Panc1 (cell line): ENCODE measurements around the gene CASP2. TPM values are rescaled to one million over a fixed set of nuclear protein-coding genes. Genes with fewer than 3 reads are reported as not detected.

Experiments
- ATAC-seq: fragments of 200-7000 bp; cut with Tn5 transposase; 2 replicates; pipeline ENCODE4 v1.9.1; 2020; ENCODE audit warnings: mild to moderate bottlenecking, moderate library complexity
- BruUV-seq: library from RNA; stranded (reverse); fragments of 400-500 nt; replicated peaks from 2 replicates; lab custom pipeline; 2021; lab: Mats Ljungman, UMichigan
- CTCF ChIA-PET: fragments of 300-600 bp; sonication (Branson Sonifier 250); formaldehyde crosslinking; loops from one replicate; lab custom pipeline; 2022; ENCODE audit warnings: antibody characterized with exemption; lab: Charles Lee
- POLR2A ChIA-PET: fragments of 300-600 bp; sonication (Branson Sonifier 250); formaldehyde crosslinking; loops from one replicate; lab custom pipeline; 2022; ENCODE audit warnings: antibody characterized with exemption; lab: Charles Lee
- DNase-seq: peaks from one replicate; pipeline ENCODE4 v3.0.0-alpha.2; 2010; ENCODE audit warnings: low read depth, low spot score
- H3K27ac ChIP-seq: 2 replicates; pipeline ENCODE4 v1.5.1; 2011; ENCODE audit warnings: mild to moderate bottlenecking, low read length, inconsistent platforms
- H3K27me3 ChIP-seq: fragments of 200-500 bp; sonication (Bioruptor generic); 2 replicates; pipeline ENCODE4 v1.6.0; 2014; ENCODE audit warnings: low read length, inconsistent platforms; ENCODE audit not compliant: control insufficient read depth, insufficient read depth
- H3K36me3 ChIP-seq: fragments of 200-500 bp; sonication (Bioruptor generic); 2 replicates; pipeline ENCODE4 v1.5.1; 2014; ENCODE audit warnings: inconsistent platforms, mild to moderate bottlenecking, low read length, moderate library complexity; ENCODE audit not compliant: control insufficient read depth, insufficient read depth
- H3K4me1 ChIP-seq: 2 replicates; pipeline ENCODE4 v1.5.1; 2011; ENCODE audit warnings: inconsistent platforms, mild to moderate bottlenecking, low read length, moderate library complexity; ENCODE audit not compliant: control insufficient read depth, insufficient read depth
- H3K4me3 ChIP-seq, 2 experiments: 2 replicates each; pipeline ENCODE4 v1.5.1; 2011 to 2012; ENCODE audit warnings: low read depth in 2 of 2, low read length in 2 of 2, mild to moderate bottlenecking in 2 of 2, inconsistent platforms in 1 of 2, moderate library complexity in 1 of 2
- H3K9me3 ChIP-seq: fragments of 200-500 bp; sonication (Bioruptor generic); 2 replicates; pipeline ENCODE4 v1.5.1; 2014; ENCODE audit warnings: low read depth, mild to moderate bottlenecking, inconsistent platforms, low read length, moderate library complexity; ENCODE audit not compliant: control insufficient read depth, insufficient read depth
- POLR2AphosphoS5 ChIP-seq: IDR thresholded peaks from 2 replicates; pipeline ENCODE4 v1.6.1; 2012; ENCODE audit warnings: mild to moderate bottlenecking, low read depth, low read length, moderate library complexity
- REST ChIP-seq, 2 experiments: IDR thresholded peaks; 2 replicates each; pipeline ENCODE4 v1.6.1; 2011 to 2012; ENCODE audit warnings: low read depth in 2 of 2, control low read depth in 1 of 2, low read length in 1 of 2, mild to moderate bottlenecking in 1 of 2, moderate library complexity in 1 of 2; ENCODE audit not compliant: insufficient read depth in 1 of 2
- SIN3A ChIP-seq: IDR thresholded peaks from 2 replicates; pipeline ENCODE4 v1.6.1; 2012; ENCODE audit warnings: low read depth, mild to moderate bottlenecking, low read length, moderate library complexity, borderline replicate concordance; ENCODE audit not compliant: insufficient read depth
- TCF7L2 ChIP-seq: IDR thresholded peaks from 2 replicates; pipeline ENCODE4 v1.6.1; 2011; ENCODE audit warnings: mild to moderate bottlenecking, low read depth, low read length, inconsistent platforms
- in situ Hi-C: cut with HindIII; loops from 2 replicates; pipeline ENCODE4 v1.10.0; 2016; ENCODE audit warnings: low sequenced_read_pairs, low pct_unique_long_range_greater_than_20kb
- intact Hi-C: fragments of 100-400 bp; cut with micrococcal nuclease; formaldehyde crosslinking; loops from one replicate; pipeline ENCODE4 v1.10.0; 2022; ENCODE audit not compliant: unreplicated experiment
- total RNA-seq: library from RNA; stranded (reverse); gene quantifications from one replicate; pipeline ENCODE4 v1.2.1, GENCODE V29; 2021; ENCODE audit not compliant: unreplicated experiment
- TF ChIP-seq, protein P1 (sequence below): fragments of 450-650 bp; IDR thresholded peaks from 2 replicates; pipeline ENCODE4 v1.5.1; 2017; ENCODE audit warnings: mild to moderate bottlenecking

Gene CASP2
- total RNA-seq, 1 experiment from 2014 or later, result 47.4 TPM

- in situ Hi-C loops (no loop called here), intact Hi-C loops (no loop called here)
- TF ChIP-seq POLR2AphosphoS5 (no peak), TCF7L2 (no peak), SIN3A (no peak), REST (IDR thresholded peaks at IDR 0.05; ENCODE audit: insufficient read depth in 1 of 2, low read depth in 2 of 2, low read length in 1 of 2) (no peak)
- TF ChIP-seq, protein P1, sequence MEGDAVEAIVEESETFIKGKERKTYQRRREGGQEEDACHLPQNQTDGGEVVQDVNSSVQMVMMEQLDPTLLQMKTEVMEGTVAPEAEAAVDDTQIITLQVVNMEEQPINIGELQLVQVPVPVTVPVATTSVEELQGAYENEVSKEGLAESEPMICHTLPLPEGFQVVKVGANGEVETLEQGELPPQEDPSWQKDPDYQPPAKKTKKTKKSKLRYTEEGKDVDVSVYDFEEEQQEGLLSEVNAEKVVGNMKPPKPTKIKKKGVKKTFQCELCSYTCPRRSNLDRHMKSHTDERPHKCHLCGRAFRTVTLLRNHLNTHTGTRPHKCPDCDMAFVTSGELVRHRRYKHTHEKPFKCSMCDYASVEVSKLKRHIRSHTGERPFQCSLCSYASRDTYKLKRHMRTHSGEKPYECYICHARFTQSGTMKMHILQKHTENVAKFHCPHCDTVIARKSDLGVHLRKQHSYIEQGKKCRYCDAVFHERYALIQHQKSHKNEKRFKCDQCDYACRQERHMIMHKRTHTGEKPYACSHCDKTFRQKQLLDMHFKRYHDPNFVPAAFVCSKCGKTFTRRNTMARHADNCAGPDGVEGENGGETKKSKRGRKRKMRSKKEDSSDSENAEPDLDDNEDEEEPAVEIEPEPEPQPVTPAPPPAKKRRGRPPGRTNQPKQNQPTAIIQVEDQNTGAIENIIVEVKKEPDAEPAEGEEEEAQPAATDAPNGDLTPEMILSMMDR, result no peak
- Histone ChIP-seq H3K36me3 (no peaks in the 10 kb centered on the region), H3K4me3 (no peak overlapping the region), H3K27ac (no peak overlapping the region), H3K4me1 (no peaks in the 10 kb centered on the region), H3K9me3 (no peaks in the 10 kb centered on the region), H3K27me3 (no peaks in the 10 kb centered on the region)
- POLR2A ChIA-PET, result no interaction called here
- no TSS peak for BruUV-seq
- CTCF ChIA-PET, result interaction anchor here (1.6 kb wide), 1 partner anchor 16 kb away, joined by 4 read pairs; no protein-coding TSS in a partner anchor
- DNase-seq (no peak), ATAC-seq (peak; percentile 56; the same call in 1 of the 2 replicates)
These were observed 31.8 kb upstream of the CASP2 start for GRCh38 chr7:143256325-143256724.

GRCh38 chr7:143256932-143257331 is 31.2 kb upstream of the CASP2 start:
- no peak overlapping the region for H3K4me3 ChIP-seq
- intact Hi-C loops, result no loop called here

More at GRCh38 chr7:143256932-143257331, 31.2 kb upstream of the CASP2 start:
- Histone ChIP-seq H3K9me3 (no peaks in the 10 kb centered on the region), H3K27ac (no peak overlapping the region), H3K27me3 (no peaks in the 10 kb centered on the region), H3K36me3 (no peaks in the 10 kb centered on the region), H3K4me1 (no peaks in the 10 kb centered on the region)
- DNase-seq (no peak), ATAC-seq (no peak)
- ChIA-PET POLR2A (no interaction called here), CTCF (no interaction called here)
- BruUV-seq, result no TSS peak
- TF ChIP-seq REST (IDR thresholded peaks at IDR 0.05; ENCODE audit: insufficient read depth in 1 of 2, low read depth in 2 of 2, low read length in 1 of 2), result no peak
- in situ Hi-C loops, result no loop called here
